Kidney epithelial cell (primary cell): Measurements from ENCODE around the gene PDLIM7. TPM values are rescaled to one million over a fixed set of nuclear protein-coding genes. Genes with fewer than 3 reads are reported as not detected.

ENCODE experiments used
- DNase-seq: peaks from one replicate; pipeline ENCODE4 v3.0.0-alpha.2; 2010; ENCODE audit warnings: low read depth
- H3K27me3 ChIP-seq: 2 replicates; pipeline ENCODE4 v1.6.0; 2011; ENCODE audit warnings: low read length; ENCODE audit not compliant: control insufficient read depth, insufficient read depth
- H3K36me3 ChIP-seq: 2 replicates; pipeline ENCODE4 v1.5.1; 2011; ENCODE audit warnings: low read length; ENCODE audit not compliant: control insufficient read depth, insufficient read depth
- H3K4me3 ChIP-seq: 2 replicates; pipeline ENCODE4 v1.5.1; 2011; ENCODE audit warnings: low read depth, mild to moderate bottlenecking, control low read depth, low read length
- total RNA-seq: library from RNA; depleted of rRNA; stranded (reverse); fragments of >200 nt; gene quantifications from 2 replicates; pipeline ENCODE4 v1.2.3, GENCODE V29; 2015
- TF ChIP-seq, protein P1 (sequence below): IDR thresholded peaks from 2 replicates; pipeline ENCODE4 v1.5.1; 2011; ENCODE audit warnings: mild to moderate bottlenecking, moderate library complexity, low read length, control low read depth, inconsistent platforms; ENCODE audit not compliant: insufficient read depth, poor library complexity, severe bottlenecking

PDLIM7 gene
- total RNA-seq, 1 donor from 2014 or later, result 467 TPM

DNA sequence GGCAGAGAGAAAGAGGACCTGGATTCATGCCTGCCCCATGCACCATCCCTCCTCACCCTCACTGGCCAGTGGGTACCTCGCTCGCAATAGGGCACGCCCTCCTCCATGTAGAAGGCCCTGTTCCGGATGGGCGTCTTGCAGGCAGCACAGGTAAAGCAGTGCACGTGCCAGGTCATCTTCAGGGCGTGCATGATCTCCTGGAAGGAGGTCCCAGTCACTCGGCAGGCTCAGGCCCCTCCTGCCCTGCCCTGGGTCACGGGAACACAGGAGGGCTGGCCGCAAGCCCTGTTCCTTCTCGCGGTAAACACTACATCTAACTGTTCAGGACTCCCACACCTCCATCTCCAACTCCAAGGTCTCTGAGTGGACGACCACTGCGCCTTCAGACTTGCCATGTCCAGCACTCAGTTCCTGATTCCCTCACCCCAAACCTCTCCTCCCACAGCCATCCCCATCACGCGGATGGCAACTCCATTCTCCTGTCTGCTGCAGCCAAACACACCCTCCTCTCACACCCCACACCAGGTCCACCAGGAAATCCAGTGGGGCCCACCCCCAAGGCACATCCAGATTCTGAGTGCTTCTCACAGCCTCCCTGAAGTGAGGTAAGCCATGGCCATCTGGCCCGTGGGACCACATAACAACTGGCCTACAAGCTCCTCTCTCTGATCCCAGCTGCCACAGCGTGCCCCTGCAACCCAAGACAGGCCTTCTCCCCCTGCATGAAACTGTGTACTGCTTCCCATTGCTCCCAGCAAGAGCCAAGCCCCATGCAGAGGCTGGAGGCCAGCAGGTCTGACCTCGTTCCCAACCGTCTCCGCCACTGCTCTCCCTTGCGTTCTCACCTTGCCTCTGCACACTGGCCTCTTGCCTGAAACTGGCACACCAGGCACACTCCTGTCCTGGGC is 13.2 kb downstream of the PDLIM7 start:
- peaks cover 16% of the 10 kb centered on the region for H3K36me3 ChIP-seq
- H3K27me3 ChIP-seq, result no peaks in the 10 kb centered on the region
- H3K4me3 ChIP-seq, result no peak overlapping the region
- TF ChIP-seq, protein P1, sequence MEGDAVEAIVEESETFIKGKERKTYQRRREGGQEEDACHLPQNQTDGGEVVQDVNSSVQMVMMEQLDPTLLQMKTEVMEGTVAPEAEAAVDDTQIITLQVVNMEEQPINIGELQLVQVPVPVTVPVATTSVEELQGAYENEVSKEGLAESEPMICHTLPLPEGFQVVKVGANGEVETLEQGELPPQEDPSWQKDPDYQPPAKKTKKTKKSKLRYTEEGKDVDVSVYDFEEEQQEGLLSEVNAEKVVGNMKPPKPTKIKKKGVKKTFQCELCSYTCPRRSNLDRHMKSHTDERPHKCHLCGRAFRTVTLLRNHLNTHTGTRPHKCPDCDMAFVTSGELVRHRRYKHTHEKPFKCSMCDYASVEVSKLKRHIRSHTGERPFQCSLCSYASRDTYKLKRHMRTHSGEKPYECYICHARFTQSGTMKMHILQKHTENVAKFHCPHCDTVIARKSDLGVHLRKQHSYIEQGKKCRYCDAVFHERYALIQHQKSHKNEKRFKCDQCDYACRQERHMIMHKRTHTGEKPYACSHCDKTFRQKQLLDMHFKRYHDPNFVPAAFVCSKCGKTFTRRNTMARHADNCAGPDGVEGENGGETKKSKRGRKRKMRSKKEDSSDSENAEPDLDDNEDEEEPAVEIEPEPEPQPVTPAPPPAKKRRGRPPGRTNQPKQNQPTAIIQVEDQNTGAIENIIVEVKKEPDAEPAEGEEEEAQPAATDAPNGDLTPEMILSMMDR, result no peak
- no peak for DNase-seq

DNA sequence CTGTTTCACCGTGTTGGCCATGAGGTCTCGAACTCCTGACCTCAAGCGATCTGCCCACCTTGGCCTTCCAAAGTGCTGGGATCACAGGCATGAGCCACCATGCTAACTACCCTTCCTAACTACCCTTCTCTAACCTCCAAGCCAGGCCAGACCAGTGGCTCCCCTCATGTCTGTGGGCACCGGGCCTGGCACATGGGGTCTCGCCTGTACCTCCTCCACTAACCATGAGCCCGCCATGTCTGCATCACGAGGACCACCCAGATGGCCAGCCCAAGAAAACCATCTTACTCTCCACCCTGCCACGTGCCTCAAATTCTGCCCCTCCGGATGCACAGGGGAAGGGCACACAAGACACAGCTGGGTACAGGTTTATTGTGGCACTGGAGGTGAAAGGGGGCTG is 14.4 kb downstream of the PDLIM7 start:
- DNase-seq, result no peak
- TF ChIP-seq, protein P1, result no peak
- Histone ChIP-seq H3K27me3 (no peaks in the 10 kb centered on the region), H3K36me3 (peaks cover 10% of the 10 kb centered on the region), H3K4me3 (no peak overlapping the region)

DNA sequence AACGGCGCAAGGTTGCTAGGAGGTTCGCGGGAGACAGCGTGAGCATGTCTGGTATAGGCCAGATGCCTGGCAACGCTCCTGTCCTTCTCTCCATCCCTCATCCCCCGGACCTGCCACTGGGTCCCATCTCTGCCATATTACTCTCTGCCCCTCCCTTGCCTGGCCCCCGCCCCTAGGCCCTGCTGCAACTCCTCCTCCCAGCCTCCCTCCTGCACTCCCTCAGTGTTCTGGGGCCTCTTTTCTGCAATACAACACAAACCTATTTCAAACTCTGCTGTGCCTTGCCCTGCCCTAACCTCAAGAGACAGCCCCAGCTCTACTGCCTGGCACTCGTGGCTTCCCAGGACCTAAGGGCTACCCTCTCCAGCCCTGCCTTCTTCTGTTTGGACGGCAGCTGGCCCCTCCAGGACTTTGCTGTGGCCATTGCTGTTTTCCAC is 15.0 kb downstream of the PDLIM7 start:
- Histone ChIP-seq H3K36me3 (peaks cover 9% of the 10 kb centered on the region), H3K4me3 (no peak overlapping the region), H3K27me3 (no peaks in the 10 kb centered on the region)
- no peak for DNase-seq
- TF ChIP-seq, protein P1, result no peak

DNA sequence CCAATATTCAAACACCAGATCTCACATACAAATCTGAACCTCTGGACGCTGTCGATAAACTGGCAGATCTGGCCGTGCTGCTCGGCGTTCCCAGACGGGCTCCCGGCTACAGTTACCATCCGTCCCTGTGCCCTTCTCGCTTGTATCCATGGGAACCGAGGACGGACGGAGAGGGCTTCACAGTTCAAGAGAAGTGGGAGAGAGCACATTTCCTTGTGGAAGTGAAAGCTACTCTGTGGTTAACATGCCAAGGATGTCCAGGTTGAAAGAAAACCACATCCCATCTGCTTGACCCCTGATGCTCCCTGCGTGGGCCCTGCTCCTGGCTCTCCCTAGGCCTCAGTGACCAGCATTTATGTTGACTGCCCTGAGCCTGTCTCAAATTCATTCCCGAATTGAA is 17.6 kb downstream of the PDLIM7 start:
- DNase-seq, result no peak
- TF ChIP-seq, protein P1, result no peak
- Histone ChIP-seq H3K27me3 (no peaks in the 10 kb centered on the region), H3K36me3 (peaks cover 2% of the 10 kb centered on the region), H3K4me3 (no peak overlapping the region)

DNA sequence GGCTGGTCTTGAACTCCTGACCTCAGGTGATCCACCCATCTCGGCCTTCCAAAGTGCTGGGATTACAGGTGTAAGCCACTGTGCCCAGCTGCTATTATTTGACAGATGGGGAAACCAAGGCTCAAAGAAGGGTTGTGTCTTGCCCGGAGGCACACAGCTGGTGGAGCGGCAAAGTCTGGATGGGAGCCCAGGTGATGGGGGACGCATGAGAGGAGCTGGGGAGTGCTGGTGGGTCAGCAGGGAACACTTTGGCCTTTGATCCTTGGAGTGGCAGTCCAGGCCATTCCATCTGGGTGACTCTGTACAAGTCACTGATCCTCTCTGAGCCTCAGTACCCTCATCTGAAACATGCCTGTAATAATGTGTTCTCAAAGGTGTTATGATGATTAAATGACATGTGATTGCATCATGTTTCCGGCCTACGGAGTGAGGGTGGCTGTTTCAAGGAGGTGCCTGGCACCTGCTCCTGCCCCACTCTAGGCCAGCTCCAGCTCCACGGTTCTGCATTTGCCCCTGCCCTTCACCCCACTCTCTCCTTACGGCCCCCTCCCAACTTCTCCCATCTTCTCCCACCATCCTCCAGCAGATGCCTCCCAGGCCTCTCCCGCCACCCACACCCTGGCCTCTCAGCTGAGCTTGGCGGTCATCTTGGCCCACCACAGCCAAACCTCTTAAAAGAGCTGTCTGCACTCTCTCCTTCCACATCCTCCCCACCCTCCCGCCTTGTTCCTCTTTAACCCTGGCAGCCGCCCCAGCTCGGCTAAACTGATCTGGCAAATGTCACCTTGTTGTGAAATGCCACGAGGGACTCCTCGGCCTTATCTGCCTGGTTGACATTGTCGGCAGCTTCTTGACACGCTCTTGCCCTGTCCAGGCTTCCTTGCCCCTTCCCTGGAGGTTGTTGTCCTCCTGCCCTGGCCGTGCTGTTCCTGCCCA is 18.4 kb downstream of the PDLIM7 start:
- Histone ChIP-seq H3K4me3 (no peak overlapping the region), H3K27me3 (no peaks in the 10 kb centered on the region), H3K36me3 (peaks cover 2% of the 10 kb centered on the region)
- TF ChIP-seq, protein P1, result no peak
- no peak for DNase-seq
